A673 (cell line): ENCODE measurements around the gene ASPG. TPM values are rescaled to one million over a fixed set of nuclear protein-coding genes. Genes with fewer than 3 reads are reported as not detected.

ENCODE experiments used
- BruUV-seq: library from RNA; stranded (reverse); fragments of 400-500 nt; replicated peaks from 2 replicates; lab custom pipeline; 2021; lab: Mats Ljungman, UMichigan
- CTCF ChIA-PET: fragments of 300-600 bp; sonication (Branson Sonifier 250); formaldehyde crosslinking; loops from one replicate; lab custom pipeline; 2022; ENCODE audit warnings: antibody characterized with exemption; lab: Charles Lee
- POLR2A ChIA-PET: fragments of 300-600 bp; sonication (Branson Sonifier 250); formaldehyde crosslinking; loops from one replicate; lab custom pipeline; 2022; ENCODE audit warnings: antibody characterized with exemption; ENCODE audit not compliant: low non-redundant PET; lab: Charles Lee
- DNase-seq: peaks from one replicate; pipeline ENCODE4 v3.0.0-alpha.2; 2015; ENCODE audit warnings: low spot score
- H3K27ac ChIP-seq: fragments of 200-600 bp; sonication (generic); 2 replicates; pipeline ENCODE4 v1.5.1; 2016; ENCODE audit warnings: mixed run types, low read depth, mild to moderate bottlenecking, mixed read lengths, antibody characterized with exemption, low read length; ENCODE audit not compliant: poor library complexity, severe bottlenecking
- H3K27me3 ChIP-seq: fragments of 200-600 bp; sonication (generic); replicated peaks from 2 replicates; pipeline ENCODE4 v1.6.1; 2017; ENCODE audit warnings: mixed run types, low read depth, mild to moderate bottlenecking, mixed read lengths, antibody characterized with exemption, low read length; ENCODE audit not compliant: insufficient read depth, poor library complexity
- H3K36me3 ChIP-seq: fragments of 200-600 bp; sonication (generic); 2 replicates; pipeline ENCODE4 v1.6.1; 2016; ENCODE audit warnings: mixed run types, mild to moderate bottlenecking, mixed read lengths, antibody characterized with exemption, low read length; ENCODE audit not compliant: insufficient read depth, poor library complexity, severe bottlenecking
- H3K4me1 ChIP-seq: fragments of 200-600 bp; sonication (generic); 2 replicates; pipeline ENCODE4 v1.6.1; 2017; ENCODE audit warnings: mixed run types, mild to moderate bottlenecking, mixed read lengths, antibody characterized with exemption, low read length; ENCODE audit not compliant: insufficient read depth, poor library complexity, severe bottlenecking
- H3K4me3 ChIP-seq: fragments of 200-600 bp; sonication (generic); 2 replicates; pipeline ENCODE4 v1.5.1; 2016; ENCODE audit warnings: low read depth, mixed run types, mild to moderate bottlenecking, mixed read lengths, low read length; ENCODE audit not compliant: poor library complexity, severe bottlenecking
- H3K9me3 ChIP-seq: fragments of 200-600 bp; sonication (generic); 2 replicates; pipeline ENCODE4 v1.6.1; 2016; ENCODE audit warnings: mixed run types, low read depth, mild to moderate bottlenecking, mixed read lengths, antibody characterized with exemption, low read length; ENCODE audit not compliant: poor library complexity, severe bottlenecking
- EZH2 ChIP-seq: fragments of 200-600 bp; sonication (generic); IDR thresholded peaks from 2 replicates; pipeline ENCODE4 v1.6.1; 2017; ENCODE audit warnings: borderline replicate concordance, low read depth, mild to moderate bottlenecking, mixed read lengths, antibody characterized with exemption, low read length; ENCODE audit not compliant: poor library complexity, severe bottlenecking
- intact Hi-C: fragments of 100-400 bp; cut with micrococcal nuclease; formaldehyde crosslinking; loops from one replicate; pipeline ENCODE4 v1.10.0; 2022; ENCODE audit not compliant: unreplicated experiment
- total RNA-seq: library from RNA; stranded (reverse); gene quantifications from 2 replicates; pipeline ENCODE4 v1.2.3, GENCODE V29; 2021
- TF ChIP-seq, protein P1 (sequence below): fragments of 300-800, 200-600 bp; sonication (generic); conservative IDR thresholded peaks from 2 replicates; pipeline ENCODE4 v1.5.1; 2017; ENCODE audit warnings: low read depth, mild to moderate bottlenecking, antibody characterized with exemption, low read length, moderate library complexity, mixed read lengths

Gene ASPG
- total RNA-seq, 1 experiment from 2014 or later, result not detected

DNA sequence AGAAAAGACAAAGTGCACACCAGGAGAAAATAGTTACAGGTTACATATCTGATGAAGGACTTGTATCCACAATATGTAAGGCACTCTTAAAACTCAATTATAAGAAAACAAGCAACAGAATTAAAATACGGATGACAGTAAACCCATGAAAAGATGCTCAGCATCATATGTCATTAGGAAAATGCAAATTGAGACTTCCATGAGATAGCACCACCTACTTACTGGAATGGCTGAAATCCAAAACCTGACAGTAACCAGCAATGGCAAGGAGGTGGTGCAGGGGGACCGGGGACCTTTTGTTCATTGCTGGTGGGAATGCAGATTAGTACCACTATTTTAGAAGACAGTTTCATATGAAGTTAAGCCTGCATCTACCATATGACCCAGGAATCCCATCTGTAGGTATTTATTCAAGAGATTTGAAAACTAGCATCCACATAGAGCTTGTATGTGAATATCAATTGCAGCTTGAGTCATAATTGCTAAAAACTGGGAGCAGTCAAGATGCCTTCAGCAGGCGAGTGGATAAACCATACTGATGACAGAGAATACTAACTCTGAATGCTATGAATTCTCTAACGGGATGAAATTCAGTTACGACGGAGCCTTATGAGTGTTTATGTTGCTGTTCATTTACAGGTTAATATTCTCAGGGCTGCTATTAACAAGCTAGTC lies 43.9 kb upstream of the ASPG start:
- H3K9me3 ChIP-seq, result no peaks in the 10 kb centered on the region
- H3K4me3 ChIP-seq, result no peak overlapping the region
- no peaks in the 10 kb centered on the region for H3K36me3 ChIP-seq
- intact Hi-C loops, result no loop called here
- no TSS peak for BruUV-seq
- TF ChIP-seq, protein P1, sequence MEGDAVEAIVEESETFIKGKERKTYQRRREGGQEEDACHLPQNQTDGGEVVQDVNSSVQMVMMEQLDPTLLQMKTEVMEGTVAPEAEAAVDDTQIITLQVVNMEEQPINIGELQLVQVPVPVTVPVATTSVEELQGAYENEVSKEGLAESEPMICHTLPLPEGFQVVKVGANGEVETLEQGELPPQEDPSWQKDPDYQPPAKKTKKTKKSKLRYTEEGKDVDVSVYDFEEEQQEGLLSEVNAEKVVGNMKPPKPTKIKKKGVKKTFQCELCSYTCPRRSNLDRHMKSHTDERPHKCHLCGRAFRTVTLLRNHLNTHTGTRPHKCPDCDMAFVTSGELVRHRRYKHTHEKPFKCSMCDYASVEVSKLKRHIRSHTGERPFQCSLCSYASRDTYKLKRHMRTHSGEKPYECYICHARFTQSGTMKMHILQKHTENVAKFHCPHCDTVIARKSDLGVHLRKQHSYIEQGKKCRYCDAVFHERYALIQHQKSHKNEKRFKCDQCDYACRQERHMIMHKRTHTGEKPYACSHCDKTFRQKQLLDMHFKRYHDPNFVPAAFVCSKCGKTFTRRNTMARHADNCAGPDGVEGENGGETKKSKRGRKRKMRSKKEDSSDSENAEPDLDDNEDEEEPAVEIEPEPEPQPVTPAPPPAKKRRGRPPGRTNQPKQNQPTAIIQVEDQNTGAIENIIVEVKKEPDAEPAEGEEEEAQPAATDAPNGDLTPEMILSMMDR, result no peak
- TF ChIP-seq EZH2, result no peak
- no peak for DNase-seq
- no peaks in the 10 kb centered on the region for H3K4me1 ChIP-seq
- ChIA-PET POLR2A (no interaction called here), CTCF (no interaction called here)
- H3K27ac ChIP-seq, result no peak overlapping the region
- peaks cover 6% of the 10 kb centered on the region for H3K27me3 ChIP-seq

GRCh38 chr14:104044016-104044415 lies 41.5 kb upstream of the ASPG start:
- ChIA-PET CTCF (no interaction called here), POLR2A (no interaction called here)
- intact Hi-C loops, result no loop called here
- no peaks in the 10 kb centered on the region for H3K4me1 ChIP-seq
- no peak for DNase-seq
- no peak overlapping the region for H3K4me3 ChIP-seq
- H3K36me3 ChIP-seq, result no peaks in the 10 kb centered on the region
- peaks cover 6% of the 10 kb centered on the region for H3K27me3 ChIP-seq
- no peak overlapping the region for H3K27ac ChIP-seq
- no peaks in the 10 kb centered on the region for H3K9me3 ChIP-seq
- BruUV-seq, result no TSS peak
- TF ChIP-seq EZH2, result no peak
- TF ChIP-seq, protein P1, result no peak

- intact Hi-C loops, result no loop called here
- no peaks in the 10 kb centered on the region for H3K9me3 ChIP-seq
- no peak for TF ChIP-seq EZH2
- TF ChIP-seq, protein P1, result no peak
- BruUV-seq, result no TSS peak
- no peak for DNase-seq
- H3K27me3 ChIP-seq, result no peaks in the 10 kb centered on the region
- no peaks in the 10 kb centered on the region for H3K36me3 ChIP-seq
- ChIA-PET CTCF (no interaction called here), POLR2A (no interaction called here)
- no peak overlapping the region for H3K4me3 ChIP-seq
- no peaks in the 10 kb centered on the region for H3K4me1 ChIP-seq
- no peak overlapping the region for H3K27ac ChIP-seq
Measured at GRCh38 chr14:104047761-104048160, 37.7 kb upstream of the ASPG start.
